Muscle layer of duodenum (tissue), 2 donors: ENCODE results near the gene SPATA2.
A peak's percentile ranks its signal among the peaks of the same experiment; 100 is the strongest.

ENCODE experiments used
- H3K27ac ChIP-seq: one replicate; pipeline ENCODE4 v1.7.0; 2013; ENCODE audit warnings: mild to moderate bottlenecking, low read length
- H3K27me3 ChIP-seq: one replicate; pipeline ENCODE4 v1.7.0; 2013; ENCODE audit warnings: low read depth, mild to moderate bottlenecking, control low read depth, low read length
- H3K36me3 ChIP-seq, 2 donors: one replicate each; pipeline ENCODE4 v1.7.0; 2013; ENCODE audit warnings: low read length in 2 of 2, control low read depth in 1 of 2, mild to moderate bottlenecking in 1 of 2; ENCODE audit not compliant: insufficient read depth in 2 of 2, control insufficient read depth in 1 of 2
- H3K4me1 ChIP-seq, 2 donors: one replicate each; pipeline ENCODE4 v1.7.0; 2013; ENCODE audit warnings: low read length in 2 of 2, mild to moderate bottlenecking in 2 of 2, control low read depth in 1 of 2, moderate library complexity in 1 of 2; ENCODE audit not compliant: insufficient read depth in 2 of 2, control insufficient read depth in 1 of 2
- H3K4me3 ChIP-seq, 2 donors: one replicate each; pipeline ENCODE4 v1.7.0; 2013; ENCODE audit warnings: low read length in 2 of 2, low read depth in 1 of 2, mild to moderate bottlenecking in 1 of 2
- H3K9me3 ChIP-seq, 2 donors: one replicate each; pipeline ENCODE4 v1.7.0; 2013; ENCODE audit warnings: low read length in 2 of 2, control low read depth in 1 of 2, mild to moderate bottlenecking in 1 of 2; ENCODE audit not compliant: control insufficient read depth in 1 of 2
- donor health status: healthy.

Gene SPATA2

DNA sequence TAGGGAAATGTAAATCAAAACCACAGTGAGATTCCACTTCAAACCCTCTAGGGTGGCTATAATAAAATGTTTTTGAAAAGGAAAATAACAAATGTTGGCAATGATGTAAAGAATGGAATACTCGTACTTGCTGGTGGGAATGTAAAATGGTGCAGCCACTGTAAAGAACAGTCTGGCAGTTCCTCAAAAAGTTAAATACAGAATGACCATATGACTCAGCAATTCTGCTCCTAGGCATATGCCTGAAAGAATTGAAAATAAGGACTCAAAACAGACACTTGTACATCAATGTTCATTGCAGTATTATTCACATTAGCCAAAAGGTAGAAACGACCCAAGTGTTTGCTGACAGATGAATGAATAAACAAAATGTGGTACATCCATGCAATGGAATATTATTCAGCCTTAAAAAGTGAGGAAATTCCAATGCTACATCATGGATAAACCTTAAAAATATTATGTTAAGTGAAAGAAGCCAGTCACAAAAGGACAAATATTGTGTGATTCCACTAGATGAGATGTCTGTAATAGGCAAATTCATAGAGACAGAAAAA, 10.6 kb upstream of the SPATA2 start:
- H3K4me1 ChIP-seq: no peaks in the 10 kb centered on the region

DNA sequence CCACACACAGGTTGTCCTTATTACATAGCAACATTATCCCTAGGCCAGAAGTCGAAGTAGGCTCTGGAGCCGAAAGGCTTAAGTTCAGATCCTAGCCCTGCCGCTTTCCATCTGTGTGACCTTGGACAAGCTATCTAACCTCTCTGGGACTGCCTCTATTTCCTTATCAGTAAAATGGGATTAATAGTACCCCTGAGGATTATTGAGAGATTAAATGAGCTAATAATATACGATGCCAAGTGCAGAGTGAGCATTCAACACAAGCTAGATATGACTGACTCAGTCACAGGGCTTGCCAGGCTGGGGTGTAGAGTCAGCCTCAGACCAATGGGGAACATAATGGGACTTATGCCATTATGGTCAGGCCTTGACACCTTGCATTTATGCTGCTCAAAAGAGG, 8.9 kb upstream of the SPATA2 start:
- H3K9me3 ChIP-seq: no peaks in the 10 kb centered on the region
- no peak overlapping the region for H3K27ac ChIP-seq
- no peaks in the 10 kb centered on the region for H3K36me3 ChIP-seq
- H3K27me3 ChIP-seq: no peaks in the 10 kb centered on the region
- no peak overlapping the region for H3K4me3 ChIP-seq
- H3K4me1 ChIP-seq: no peaks in the 10 kb centered on the region

More for the DNA sequence above, 10.6 kb upstream of the SPATA2 start:
- H3K27me3 ChIP-seq: no peaks in the 10 kb centered on the region
- no peak overlapping the region for H3K4me3 ChIP-seq
- no peak overlapping the region for H3K27ac ChIP-seq
- H3K36me3 ChIP-seq: no peaks in the 10 kb centered on the region
- no peaks in the 10 kb centered on the region for H3K9me3 ChIP-seq

DNA sequence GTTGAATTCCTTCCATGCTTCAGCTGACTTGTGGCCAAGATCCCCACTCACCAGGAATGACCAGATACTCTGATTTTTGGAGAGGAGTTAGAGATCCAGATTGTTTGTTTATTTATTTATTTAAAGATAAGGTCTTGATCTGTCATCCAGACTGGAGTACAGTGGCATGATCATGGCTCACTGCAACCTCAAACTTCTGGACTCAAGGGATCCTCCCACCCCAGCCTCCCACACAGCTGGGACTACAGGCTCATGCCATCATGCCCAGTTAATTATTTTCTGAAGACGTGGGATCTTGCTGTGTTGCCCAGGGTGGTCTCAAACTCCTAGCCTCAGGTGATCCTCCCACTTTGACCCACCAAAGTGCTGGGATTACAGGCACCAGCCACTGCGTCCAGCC, 4.1 kb upstream of the SPATA2 start:
- H3K9me3 ChIP-seq: no peaks in the 10 kb centered on the region
- H3K4me3 ChIP-seq: no peak overlapping the region
- no peaks in the 10 kb centered on the region for H3K27me3 ChIP-seq
- H3K4me1 ChIP-seq: peaks cover 0 to 11% of the 10 kb centered on the region in 2 donors
- H3K27ac ChIP-seq: no peak overlapping the region
- H3K36me3 ChIP-seq: peaks cover 0 to 6% of the 10 kb centered on the region in 2 donors

DNA sequence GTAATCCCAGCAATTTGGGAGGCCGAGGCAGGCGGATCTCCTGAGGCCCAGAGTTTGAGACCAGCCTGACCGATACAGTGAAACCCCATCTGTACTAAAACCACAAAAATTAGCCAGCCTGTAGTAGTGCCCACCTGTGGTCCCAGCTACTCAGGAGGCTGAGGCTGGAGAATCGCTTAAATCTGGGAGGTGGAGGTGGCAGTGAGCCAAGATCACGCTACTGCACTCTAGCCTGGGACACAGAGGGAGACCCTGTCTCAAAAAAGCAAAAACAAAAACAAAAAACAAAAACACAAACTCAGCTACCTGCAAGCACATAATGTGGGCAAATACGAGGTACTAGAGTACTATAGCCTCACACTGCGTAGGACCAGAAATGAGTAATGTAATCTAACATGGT, 3.7 kb upstream of the SPATA2 start:
- H3K4me1 ChIP-seq: peaks cover 3 to 16% of the 10 kb centered on the region in 2 donors
- H3K27me3 ChIP-seq: no peaks in the 10 kb centered on the region
- H3K27ac ChIP-seq: no peak overlapping the region
- no peaks in the 10 kb centered on the region for H3K9me3 ChIP-seq
- H3K4me3 ChIP-seq: no peak overlapping the region
- H3K36me3 ChIP-seq: peaks cover 0 to 6% of the 10 kb centered on the region in 2 donors

DNA sequence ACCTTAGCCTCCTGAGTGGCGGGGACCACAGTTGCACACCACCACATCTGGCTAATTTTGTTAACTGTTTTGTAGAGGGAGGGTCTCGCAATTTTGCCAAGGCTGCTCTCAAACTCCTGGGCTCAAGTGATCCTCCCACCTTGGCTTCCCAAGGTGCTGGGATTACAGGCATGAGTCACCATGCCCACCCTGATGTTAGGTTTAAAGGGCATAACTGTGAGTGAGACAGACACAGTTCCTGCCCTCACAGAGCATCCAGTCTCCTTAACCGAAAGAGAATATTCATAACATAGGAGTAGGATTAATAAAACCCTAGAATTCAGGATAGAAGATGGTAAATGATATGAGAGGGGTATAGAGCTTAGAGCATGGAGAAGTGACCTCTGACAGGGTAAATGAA, 3.1 kb upstream of the SPATA2 start:
- H3K36me3 ChIP-seq: peaks cover 0 to 6% of the 10 kb centered on the region in 2 donors
- H3K9me3 ChIP-seq: no peaks in the 10 kb centered on the region
- H3K27ac ChIP-seq: no peak overlapping the region
- no peak overlapping the region for H3K4me3 ChIP-seq
- peaks cover 8 to 21% of the 10 kb centered on the region in 2 donors for H3K4me1 ChIP-seq
- H3K27me3 ChIP-seq: no peaks in the 10 kb centered on the region

DNA sequence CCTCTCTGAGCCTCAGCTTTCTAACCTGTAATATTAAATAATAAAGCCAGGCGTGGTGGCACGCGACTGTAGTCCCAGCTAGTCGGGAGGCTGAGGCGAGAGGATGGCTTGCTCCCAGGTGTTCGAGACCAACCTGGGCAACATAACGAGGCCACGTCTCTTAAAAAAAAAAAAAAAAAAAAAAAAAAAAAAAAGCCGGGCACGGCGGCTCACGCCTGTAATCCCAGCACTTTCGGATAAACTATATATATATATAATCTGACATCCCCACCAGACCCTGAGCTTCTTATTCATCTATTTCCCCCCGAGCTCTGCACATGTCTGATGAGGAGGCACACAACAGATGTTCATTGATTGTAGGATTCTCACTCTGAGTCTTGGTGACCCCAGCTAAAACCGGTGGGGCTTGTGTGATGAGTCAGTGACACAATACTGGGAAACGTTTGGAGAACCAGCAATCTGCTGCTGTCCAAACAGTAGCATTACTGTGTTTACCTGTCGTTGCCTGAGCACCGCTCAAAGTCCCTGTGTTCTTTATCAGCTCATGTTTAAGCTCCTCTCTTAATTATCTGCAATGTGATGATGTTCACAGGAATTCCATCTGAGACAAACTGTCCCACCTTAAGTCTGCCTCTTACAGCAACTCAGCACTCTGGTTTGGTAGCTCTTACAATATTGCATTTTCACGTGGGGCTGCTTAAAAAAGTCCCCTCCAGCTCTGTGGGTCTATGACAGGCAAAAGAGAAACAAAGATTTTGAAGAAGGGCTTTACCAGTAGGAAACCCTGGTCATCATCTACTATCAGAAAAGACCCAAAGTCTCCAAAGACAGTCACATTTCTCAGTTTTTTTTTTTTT, 1.0 kb upstream of the SPATA2 start:
- H3K27ac ChIP-seq: peak overlapping the region; percentile 96
- peaks cover 10 to 33% of the 10 kb centered on the region in 2 donors for H3K4me1 ChIP-seq
- H3K4me3 ChIP-seq: peak overlapping the region; percentile 94 to 98
- no peaks in the 10 kb centered on the region for H3K9me3 ChIP-seq
- no peaks in the 10 kb centered on the region for H3K27me3 ChIP-seq
- peaks cover 0 to 6% of the 10 kb centered on the region in 2 donors for H3K36me3 ChIP-seq

DNA sequence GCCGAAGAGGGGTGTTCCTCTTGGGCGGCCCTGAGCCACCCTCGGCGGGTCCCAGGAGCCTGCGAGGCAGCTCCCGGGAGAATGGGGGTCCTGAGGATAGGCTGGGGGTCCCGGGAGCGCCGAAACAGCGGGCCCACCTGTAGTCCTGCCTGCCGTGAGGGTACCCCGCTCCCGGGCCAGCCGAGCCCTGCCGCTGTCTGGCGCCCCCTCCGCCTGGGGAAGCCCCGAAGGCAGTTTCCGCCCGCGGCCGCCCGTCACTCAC, 280 bp downstream of the SPATA2 start:
- H3K4me1 ChIP-seq: peaks cover 10 to 36% of the 10 kb centered on the region in 2 donors

DNA sequence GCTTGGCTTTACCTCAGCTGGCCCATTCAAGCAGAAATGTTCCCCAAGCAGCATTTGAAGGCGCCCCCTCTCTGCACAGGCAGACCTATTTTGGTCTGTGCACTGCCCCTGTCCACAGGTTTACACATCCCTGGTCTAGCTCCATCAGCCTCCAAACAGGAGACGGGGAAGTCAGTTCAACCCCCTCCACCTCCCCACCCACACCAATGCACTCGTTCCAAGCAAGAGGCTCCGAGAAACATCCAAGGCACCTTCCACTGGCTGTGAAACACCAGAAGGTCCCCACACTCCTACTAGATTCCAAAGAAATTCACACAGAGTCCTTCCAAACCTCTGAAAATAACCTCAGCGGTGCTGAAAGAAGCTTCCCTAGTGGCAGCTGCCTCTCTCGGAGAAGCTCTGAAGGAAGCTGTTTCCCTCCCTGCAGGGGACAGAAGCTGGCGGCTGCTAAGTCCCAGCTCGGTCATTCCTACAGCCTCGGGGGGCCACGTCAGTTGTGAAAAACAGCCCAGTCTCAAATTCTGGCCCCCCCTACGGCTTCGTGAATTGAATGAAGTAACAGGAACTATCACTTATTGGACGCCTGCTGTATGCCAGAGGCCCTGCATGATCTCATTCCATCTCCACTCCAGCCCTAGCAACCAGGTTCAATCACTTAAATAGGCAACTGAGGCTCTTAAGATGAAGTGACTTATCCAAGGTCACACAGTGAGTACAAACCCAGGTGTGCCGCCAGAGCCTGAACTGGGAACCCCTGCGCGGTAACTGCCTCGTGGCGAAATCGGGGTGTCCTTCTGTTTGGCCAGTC, 815 bp downstream of the SPATA2 start:
- Histone ChIP-seq H3K4me3 (peak overlapping the region; percentile 94 to 98), H3K27me3 (no peaks in the 10 kb centered on the region), H3K36me3 (peaks cover 0 to 13% of the 10 kb centered on the region in 2 donors), H3K4me1 (peaks cover 10 to 38% of the 10 kb centered on the region in 2 donors), H3K9me3 (no peaks in the 10 kb centered on the region), H3K27ac (peak overlapping the region; percentile 96)

More for the DNA sequence above, 280 bp downstream of the SPATA2 start:
- Histone ChIP-seq H3K27ac (peak overlapping the region; percentile 96), H3K4me3 (peak overlapping the region; percentile 94 to 98), H3K9me3 (no peaks in the 10 kb centered on the region), H3K27me3 (no peaks in the 10 kb centered on the region), H3K36me3 (peaks cover 0 to 7% of the 10 kb centered on the region in 2 donors)

DNA sequence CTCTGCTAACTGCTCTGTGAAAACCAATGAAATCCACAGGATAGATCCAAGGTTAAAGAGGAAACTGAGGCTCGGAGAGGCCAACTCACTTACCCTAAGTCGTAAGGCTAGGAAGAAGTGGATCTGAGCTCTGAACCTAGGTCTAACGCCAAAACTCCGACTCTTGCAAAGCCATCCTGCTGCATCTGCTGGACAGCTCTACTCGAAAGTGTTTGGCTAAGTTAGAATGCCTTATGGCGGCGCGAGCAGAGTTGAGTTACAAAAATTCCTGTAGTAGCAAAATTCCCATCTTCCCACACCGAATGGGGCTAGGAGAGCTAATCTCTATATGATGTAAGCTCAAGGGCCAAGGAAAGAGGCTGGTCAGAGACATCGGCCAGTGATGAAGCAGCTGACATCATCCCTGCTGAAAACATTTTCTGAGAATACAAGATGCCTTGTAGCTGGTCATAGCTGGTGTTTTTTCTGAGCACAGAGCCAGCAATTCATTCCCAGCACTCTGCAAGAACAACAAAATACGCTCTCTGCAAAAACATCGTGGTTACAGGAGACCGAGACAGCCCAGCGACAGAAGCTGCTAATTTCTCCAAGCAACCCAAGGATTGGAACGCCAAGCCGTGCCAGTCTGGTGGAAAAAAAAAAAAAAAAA, 1.8 kb downstream of the SPATA2 start:
- Histone ChIP-seq H3K4me3 (peak overlapping the region; percentile 94 to 98), H3K4me1 (peaks cover 10 to 38% of the 10 kb centered on the region in 2 donors), H3K36me3 (peaks cover 2 to 15% of the 10 kb centered on the region in 2 donors), H3K27me3 (no peaks in the 10 kb centered on the region), H3K27ac (no peak overlapping the region), H3K9me3 (no peaks in the 10 kb centered on the region)

DNA sequence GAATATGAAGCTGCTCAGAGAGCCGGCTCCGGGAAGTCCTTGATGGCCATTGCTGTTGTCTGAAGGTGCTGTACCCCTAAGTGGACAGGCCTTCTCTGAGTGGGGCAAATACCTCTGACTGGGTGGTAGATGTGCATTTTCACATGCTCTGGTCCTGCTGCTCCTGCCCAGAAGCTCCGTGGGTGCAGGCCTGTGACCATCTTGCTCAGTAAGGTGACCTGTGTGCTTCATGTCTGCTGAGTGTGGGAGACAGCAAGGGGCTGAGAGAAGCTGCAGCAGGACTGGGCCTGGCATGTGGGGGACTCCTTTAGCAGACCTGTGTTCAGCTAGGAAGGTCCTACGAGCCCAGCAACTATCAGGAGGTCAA, 5.0 kb downstream of the SPATA2 start:
- Histone ChIP-seq H3K27me3 (no peaks in the 10 kb centered on the region), H3K9me3 (no peaks in the 10 kb centered on the region), H3K4me3 (no peak overlapping the region), H3K36me3 (peaks cover 23 to 37% of the 10 kb centered on the region in 2 donors), H3K4me1 (peaks cover 10 to 31% of the 10 kb centered on the region in 2 donors), H3K27ac (peak overlapping the region; percentile 45)
